Inflammatory macrophage (primary cell): ENCODE measurements around the gene NYNRIN.
"Not testable (repeated sequence)": the region's sequence is repeated elsewhere in the genome, so short reads cannot be mapped to it uniquely, and the experiment has no call there.

Source experiments
- DNase-seq, 2 donors: peaks; one replicate each; pipeline ENCODE4 v3.0.0-alpha.2; 2020 to 2022

NYNRIN gene

DNA sequence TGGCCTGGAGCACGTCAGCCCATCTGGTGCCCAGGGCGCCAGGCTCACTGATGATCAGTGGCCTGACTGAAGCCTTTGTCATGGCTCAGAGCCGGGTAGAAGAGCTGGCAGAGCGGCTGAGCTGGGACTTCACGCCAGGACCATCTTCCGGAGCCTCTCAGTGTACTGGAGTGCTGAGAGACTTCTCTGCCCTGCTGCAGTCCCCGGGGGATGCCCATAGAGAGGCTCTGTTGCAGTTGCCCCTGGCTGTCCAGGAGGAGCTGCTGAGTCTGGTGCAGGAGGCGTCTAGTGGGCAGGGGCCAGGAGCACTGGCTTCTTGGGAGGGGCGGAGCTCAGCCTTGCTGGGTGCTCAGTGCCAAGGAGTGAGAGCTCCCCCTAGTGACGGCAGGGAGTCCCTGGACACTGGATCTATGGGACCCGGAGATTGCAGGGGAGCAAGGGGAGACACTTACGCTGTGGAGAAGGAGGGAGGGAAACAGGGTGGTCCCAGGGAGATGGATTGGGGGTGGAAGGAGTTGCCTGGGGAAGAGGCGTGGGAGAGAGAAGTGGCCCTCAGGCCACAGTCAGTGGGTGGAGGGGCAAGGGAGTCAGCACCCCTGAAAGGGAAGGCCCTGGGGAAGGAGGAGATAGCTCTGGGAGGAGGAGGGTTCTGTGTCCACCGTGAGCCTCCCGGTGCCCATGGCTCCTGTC lies 32.9 kb downstream of the NYNRIN start:
- DNase-seq: peak; percentile 90 to 93

- DNase-seq: no peak
Measured at GRCh38 chr14:24432259-24433131, 33.7 kb downstream of the NYNRIN start.

- no peak for DNase-seq
Measured at GRCh38 chr14:24434036-24434435, 35.2 kb downstream of the NYNRIN start.

DNA sequence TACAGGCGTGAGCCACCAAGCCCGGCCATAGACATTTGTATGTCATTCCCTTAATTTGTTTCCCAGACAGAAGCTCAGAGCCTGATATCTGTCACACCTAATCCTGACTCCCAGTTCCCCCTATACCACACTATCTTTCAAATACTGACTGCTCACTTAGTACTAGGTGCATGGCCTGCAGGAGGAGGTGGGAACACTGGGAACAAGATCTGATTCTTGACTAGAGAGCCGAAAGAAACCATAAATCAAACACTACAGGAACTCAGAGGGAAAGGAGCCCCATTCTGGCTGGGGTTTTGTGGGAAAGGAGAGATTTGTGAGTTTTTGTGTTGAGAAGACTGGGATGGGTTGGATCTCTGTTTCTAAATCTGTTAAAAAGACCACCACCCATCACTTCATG lies 35.9 kb downstream of the NYNRIN start:
- DNase-seq: no peak

DNA sequence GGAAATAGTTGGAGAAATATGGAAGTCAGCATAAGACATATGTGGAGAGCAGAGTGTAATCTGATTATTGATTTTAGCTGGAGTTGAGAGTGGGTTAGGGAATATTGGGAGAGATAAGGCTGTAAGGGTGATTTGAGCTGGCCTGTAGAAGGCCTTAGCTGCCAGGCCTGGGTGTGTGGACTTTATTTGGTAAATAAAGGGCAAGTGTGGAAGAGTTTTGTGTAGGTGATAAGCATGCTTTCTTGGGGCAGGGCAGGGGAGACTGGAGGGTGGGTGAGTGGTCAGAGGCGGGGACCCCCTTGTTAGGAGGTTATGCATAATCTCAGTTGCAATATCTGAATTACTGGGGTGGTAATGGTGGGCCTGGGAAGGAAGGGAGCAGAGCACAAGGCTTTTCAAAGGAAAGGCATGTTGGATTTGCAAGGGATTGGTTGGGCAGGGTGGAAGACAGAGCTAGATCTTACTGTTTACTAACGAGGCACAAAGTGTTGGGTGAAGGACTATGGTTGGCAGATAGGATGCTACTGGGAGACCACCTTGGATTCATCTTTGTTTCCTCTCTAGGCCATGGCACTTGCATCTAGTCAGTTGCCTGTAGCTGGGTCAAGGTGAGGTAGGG lies 36.5 kb downstream of the NYNRIN start:
- no peak for DNase-seq

DNA sequence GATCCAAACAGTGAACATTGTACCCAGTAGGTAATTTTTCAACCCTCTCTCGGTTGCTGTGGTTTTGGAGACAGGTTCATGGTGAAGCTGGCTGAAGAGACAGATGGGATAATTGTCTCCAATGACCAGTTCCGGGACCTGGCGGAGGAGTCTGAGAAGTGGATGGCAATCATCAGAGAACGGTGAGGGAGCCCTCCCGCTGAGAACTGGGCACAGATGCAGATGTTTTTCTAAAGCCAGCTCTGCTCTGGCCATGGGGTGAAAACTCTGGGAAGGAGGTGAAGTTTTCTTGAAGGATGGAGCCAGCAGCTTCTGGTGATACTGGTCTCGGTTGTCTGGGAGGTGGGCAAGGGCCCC lies 37.2 kb downstream of the NYNRIN start:
- no peak for DNase-seq

DNA sequence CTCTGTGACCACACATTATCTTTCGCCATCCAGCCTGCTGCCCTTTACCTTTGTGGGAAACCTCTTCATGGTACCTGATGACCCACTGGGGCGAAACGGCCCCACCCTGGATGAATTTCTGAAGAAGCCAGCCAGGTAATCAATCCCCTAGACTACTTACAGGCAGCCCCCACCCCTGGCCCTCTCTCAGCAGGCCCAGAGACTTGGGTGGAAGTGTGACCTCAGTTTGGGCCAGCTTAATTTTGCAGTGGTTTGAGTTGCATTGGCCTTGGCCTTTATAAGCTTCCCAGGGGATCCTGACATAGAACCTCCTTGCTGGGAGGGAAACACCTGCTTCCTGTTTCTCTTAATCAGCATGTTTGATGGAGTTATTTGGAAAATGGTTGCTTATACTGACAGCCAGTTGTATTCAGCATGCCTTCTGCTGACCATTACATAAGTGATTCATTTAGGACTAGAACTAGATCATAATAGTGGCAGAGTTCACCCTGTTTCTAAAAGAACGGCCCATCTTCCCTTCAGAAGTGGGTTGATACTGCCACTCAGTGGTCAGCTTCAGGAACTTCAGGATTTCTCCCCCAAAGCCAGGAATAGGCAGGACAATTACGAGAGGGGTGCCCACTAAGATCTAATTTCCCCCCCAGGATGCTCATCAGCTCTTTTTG lies 37.7 kb downstream of the NYNRIN start:
- peak; percentile 72 to 82 for DNase-seq

DNA sequence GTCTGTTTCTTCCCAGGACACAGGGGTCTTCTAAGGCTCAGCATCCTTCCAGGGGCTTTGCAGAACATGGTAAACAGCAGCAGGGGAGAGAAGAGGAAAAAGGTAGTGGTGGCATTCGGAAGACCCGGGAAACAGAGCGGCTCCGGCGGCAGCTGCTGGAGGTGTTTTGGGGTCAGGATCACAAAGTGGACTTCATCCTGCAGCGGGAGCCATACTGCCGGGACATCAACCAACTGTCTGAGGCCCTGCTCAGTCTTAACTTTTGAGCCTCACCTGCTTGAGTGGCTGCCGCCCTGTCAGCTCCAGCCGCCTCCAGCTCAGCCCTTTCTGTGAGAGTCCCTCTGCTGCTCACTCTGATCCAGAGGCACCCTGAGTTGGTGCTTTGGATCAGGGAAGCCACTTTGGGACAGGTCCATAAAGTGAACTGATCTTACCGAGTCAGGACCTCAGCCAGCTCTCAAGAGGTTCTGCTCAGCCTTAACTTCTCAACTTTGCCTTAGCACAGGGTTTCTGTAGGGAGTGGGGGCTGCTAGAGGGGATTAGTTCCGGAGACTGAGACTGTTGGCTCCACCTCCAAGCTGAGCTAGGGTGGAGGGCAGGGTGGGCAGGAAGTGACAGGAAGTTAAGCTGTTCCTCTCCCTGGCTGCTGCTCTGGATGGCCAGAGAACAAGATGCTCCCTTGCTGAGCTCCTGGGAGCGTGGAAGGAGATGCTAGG lies 38.4 kb downstream of the NYNRIN start:
- no peak for DNase-seq

DNA sequence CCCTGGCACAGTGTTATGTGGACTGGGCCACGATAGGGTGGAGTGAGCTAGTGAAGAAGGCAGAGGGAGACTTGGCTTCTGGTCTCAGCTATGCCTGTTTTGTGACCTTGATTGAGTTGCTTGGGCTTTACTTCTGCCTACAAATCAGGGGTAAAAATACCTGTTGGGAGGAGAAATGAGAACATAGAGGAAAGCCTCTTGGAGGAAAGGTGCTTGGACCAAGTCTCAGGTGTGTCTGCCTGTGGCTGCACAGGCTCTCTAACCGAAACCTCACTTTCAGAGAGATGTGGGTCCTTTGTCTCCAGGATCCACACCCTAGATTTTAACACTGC lies 38.9 kb downstream of the NYNRIN start:
- DNase-seq: no peak

GRCh38 chr14:24438223-24439097 lies 39.7 kb downstream of the NYNRIN start:
- peak; percentile 71 to 79 for DNase-seq

DNA sequence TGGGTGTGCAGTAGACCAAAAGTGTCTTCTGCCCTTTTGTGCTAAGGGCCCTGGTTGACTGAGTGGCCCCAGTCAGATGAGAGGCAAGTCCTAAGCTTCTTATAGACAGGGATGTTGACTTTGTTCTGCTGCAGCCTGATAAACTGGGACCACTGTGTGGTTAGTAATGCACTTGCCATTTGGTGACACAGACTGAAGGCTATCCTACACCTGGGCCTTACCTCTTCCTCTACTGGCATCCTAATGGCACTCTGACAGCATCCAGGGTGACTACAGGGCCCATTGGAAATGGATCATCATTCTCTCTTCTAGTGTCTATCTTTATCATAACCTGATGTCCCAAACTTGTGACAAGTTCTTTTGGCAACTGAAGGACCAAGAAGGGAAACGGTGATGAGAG lies 40.5 kb downstream of the NYNRIN start:
- DNase-seq: no peak

DNA sequence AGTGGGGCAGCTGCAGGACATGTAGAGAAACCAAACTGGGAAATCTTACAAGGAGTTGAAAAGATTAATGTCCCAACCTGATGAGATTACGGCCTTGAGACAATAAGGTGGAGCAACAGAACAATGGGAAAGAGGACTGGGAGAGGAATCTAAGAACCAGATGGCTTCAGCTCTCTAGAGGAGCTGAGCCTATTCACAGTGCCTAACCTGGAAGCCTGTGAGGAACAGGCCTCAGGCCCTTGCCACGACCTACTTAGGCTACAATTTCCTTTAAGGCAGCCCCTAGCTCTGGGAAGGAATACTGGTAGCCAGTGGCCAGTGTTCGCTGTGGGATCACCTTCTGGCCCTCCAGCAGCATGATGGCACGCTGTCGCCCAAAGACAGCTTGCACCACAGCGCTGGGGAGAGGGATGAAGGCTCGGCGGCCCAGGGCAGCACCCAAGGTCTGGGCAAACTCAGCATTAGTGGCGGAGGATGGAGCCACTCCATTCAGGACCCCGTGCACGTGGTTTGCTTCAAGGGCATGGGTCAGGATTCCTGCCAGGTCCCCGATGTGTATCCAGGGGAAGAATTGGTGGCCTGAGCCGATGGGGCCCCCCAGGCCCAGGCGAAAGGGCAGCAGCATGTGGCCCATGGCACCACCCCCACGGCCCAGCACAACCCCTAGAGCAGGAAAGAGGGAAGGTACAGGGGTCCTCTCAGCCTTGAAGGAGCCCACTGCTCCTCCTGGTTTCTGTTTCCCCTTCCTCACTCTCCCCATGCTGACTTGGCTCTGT lies 41.2 kb downstream of the NYNRIN start:
- no peak for DNase-seq

DNA sequence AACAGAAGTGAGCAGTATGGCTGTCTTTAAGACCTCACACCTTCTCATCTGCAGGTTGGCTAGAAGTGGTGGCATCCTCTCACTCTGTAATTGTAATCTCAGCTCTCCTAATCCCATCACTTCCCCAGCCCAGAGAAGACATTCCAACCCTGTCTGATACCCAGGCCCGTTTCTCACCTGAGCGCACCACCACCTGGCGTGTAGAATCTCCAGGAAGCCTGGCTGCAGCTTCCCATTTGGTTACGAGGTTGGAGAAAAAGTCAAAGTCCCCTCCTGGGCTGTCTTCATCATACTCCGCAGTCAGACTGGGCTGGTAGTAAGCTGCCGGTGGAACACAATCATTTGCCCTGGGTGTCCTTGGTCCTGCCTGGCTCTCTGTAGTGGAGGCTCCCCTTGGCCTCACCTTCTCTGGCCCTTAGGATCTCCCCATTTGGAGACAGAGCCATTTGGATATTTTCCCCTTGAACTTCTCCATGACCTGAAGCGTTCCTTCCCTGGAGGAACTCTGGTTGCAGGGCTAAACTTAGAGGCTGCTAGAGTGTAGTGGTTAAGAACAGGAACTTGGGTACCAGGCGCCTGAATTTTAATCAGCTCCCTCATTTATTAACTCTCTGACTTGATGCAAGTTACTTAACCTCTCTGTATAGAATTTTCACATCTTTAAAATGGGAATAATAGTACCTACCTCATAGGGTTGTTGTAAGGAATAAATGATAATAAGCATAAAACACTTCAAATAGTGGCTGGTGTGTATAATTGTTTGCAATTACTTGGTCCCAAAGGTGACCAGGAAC lies 42.0 kb downstream of the NYNRIN start:
- DNase-seq: no peak

DNA sequence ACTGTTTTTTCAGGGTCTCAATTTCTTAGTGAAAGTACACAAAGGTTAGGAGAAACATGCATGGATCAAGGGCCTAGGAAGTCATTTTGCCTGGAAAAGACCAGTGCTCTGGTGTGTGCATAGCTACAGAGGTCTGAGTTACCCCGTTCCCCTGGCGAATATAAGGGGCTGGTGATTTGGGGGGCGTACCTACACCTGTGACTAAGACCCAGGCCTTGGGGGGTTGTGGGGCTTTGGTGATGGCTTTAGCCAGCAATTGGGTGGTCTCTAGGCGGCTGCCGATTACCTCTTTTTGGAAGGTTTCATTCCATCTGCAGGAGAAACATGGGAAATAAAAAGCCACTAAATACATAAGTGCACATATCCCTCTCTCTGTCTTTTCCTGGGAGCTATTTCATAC lies 42.7 kb downstream of the NYNRIN start:
- no peak for DNase-seq

GRCh38 chr14:24441904-24442239 lies 43.1 kb downstream of the NYNRIN start:
- DNase-seq: no peak

DNA sequence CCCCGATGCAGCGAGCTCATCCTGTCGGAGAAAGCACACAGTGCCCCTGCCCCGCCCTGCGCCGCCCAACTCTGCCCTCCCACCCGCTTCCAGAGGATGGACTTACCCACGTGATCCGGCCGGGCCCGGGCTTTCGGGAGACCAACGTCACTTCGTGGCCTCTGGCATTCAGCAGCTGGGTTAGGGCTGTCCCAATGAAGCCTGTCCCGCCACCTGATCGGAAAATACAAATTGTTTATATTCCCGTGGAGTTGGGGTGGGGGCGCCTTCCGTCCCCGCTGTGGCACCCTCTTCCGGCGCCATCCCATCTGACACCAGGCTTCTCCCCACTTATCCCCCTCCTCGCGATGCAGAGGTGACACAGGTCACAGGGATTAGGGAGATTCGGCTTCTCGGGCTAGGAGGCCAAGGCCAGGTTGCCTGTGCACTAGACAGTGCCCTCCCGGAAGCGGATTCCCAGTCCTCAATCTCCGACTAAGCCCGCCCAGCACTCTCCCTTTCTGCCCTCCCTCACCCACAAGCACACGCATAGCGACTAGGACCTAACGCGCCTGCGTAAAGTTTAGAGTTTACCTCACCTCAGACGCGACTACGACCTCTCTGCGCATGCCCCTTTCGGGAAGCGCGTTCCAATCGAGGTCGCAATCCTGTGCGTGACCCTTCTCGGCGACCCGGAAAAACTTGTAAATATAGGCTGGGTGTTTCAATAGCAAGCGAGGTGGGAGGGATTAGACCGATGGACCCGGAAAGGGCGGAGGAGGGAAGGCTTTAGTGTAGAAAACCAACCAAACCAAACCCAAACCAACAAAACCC lies 43.6 kb downstream of the NYNRIN start, which contains the start of gene SDR39U1:
SDR39U1 (minus strand) TSS at position 537 of the 813 bp plus-strand sequence; CDS start at position 530, 7 bp downstream.
- DNase-seq: peak; percentile 99

GRCh38 chr14:24443053-24443665 lies 44.4 kb downstream of the NYNRIN start:
- DNase-seq: no peak

GRCh38 chr14:24450828-24451227 lies 52.0 kb downstream of the NYNRIN start:
- not testable (repeated sequence) for DNase-seq

GRCh38 chr14:24456980-24457379 lies 58.2 kb downstream of the NYNRIN start:
- no peak for DNase-seq
